ENCODE measurements around the gene ANKRD33B.
"Not testable (repeated sequence)": the region's sequence is repeated elsewhere in the genome, so short reads cannot be mapped to it uniquely, and the experiment has no call there.

Gene ANKRD33B

GRCh38 chr5:10612251-10612650, 48.4 kb downstream of the ANKRD33B start:
- DNase-seq (ENCODE audit: low read depth in 3 of 3, low spot score in 1 of 3): no peak

GRCh38 chr5:10615693-10616092, 51.8 kb downstream of the ANKRD33B start:
- no peak for DNase-seq (ENCODE audit: low read depth in 3 of 3, low spot score in 1 of 3)

DNA sequence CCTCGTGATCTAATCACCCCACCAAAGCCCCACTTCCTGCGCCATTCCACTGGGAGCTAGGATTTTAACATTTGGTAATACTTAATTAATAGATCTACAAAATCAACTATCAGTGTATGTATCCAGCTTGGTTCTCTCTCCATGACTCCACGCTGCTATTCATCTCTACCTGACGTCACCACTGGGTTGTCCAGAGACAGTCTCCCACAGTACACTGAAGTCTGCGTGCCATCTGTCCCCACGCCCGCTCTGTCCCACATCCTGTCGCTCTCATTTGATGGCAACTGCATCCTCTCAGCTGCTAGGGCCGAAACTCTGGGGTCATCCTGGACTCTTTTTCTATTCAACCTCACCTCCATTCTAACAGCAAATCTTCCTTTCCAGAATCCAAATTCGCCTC, 53.2 kb downstream of the ANKRD33B start:
- no peak for DNase-seq (ENCODE audit: low read depth in 3 of 3, low spot score in 1 of 3)

DNA sequence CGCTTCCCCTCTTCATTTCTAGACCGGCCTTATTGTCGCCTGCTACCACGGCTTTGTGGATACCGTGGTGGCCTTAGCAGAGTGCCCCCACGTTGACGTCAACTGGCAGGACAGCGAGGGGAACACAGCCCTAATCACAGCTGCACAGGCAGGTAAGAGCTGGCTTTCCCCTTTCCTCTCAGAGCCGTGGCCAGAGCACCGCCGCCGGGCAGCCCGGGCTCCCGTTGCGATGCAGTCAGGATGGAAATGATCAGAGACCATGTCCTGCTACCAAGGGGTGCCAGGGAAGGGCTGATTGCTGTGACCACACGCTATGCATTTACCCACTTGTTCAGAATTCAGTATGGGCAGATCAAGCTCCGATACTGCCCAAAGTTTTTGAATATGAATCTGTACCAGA, 54.4 kb downstream of the ANKRD33B start:
- DNase-seq (ENCODE audit: low read depth in 3 of 3, low spot score in 1 of 3): no peak

- DNase-seq (ENCODE audit: low read depth in 3 of 3, low spot score in 1 of 3): no peak
Observed at GRCh38 chr5:10619649-10620048, 55.8 kb downstream of the ANKRD33B start.

DNA sequence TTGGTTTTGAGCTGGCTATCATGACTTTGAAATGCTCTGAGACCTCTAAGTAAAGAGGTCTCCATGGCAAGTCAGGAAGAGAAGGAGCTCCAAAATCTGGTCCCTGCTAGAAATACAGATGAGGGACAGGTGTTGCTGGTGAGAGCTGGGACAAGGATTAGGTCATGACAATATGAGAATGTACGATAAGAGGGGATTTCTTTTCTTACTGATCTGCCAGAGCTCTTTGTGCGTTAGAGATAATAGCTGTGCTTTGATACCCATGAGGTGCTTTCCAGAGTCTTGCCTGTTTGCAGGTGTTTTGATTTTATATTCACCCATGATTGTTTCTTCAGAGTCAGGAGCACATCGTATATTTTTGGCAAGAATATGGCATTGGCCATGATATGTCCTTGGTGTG, 56.5 kb downstream of the ANKRD33B start:
- no peak for DNase-seq (ENCODE audit: low read depth in 3 of 3, low spot score in 1 of 3)

- no peak for DNase-seq (ENCODE audit: low read depth in 3 of 3, low spot score in 1 of 3)
Observed at GRCh38 chr5:10621832-10622231, 58.0 kb downstream of the ANKRD33B start.

DNA sequence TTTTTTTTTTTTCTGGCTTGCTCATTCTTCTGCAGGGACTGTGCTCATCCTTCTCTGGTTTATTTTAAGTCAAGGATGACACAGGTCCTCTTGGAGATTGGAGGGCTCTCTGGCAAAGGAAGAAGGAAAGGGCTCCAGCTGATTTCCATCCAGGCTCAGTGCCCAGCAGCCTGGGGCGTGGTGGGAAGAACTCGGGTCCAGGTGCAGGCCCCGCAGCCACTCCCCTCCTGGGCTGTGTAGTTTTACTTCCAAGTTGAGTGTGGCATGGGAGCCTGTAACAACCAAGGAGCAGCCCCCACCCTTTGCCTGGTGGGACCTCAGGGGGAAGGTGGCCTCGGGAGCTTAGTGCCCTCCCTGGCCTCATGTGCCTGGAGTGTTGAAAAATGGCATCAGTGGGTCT, 58.9 kb downstream of the ANKRD33B start:
- no peak for DNase-seq (ENCODE audit: low read depth in 3 of 3, low spot score in 1 of 3)

DNA sequence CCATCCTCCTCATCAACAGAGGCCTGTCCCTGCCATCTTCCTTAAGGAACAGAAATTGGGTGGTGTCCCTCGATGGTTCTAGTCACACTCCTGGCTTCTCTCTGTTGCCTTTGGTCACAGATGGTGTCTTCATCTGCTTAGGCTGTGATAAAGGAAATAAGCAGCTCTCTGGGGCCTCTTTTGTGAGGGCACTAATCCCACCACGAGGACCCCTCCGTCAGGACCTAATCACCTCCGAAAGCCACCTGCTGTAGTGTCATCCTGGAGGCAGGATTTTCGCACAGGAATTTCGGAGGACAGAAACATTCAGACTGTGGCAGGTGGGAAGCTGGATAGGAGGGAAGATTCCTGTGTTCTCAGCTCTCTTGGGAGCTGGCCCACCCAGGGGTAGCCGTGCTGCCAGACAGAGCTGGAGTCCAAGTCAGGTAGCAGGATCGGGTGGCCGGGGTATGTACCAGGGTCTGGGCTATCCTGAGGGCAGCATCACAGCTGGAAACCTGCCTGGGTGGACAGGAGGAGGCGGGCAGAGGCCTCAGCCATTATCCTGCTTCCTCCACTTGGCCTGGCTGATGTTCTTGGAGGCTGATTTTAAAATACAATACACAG, 59.5 kb downstream of the ANKRD33B start:
- DNase-seq (ENCODE audit: low read depth in 3 of 3, low spot score in 1 of 3): no peak

GRCh38 chr5:10624206-10624605, 60.3 kb downstream of the ANKRD33B start:
- no peak for DNase-seq (ENCODE audit: low read depth in 3 of 3, low spot score in 1 of 3)

GRCh38 chr5:10624679-10625078, 60.8 kb downstream of the ANKRD33B start:
- DNase-seq (ENCODE audit: low read depth in 3 of 3, low spot score in 1 of 3): no peak

DNA sequence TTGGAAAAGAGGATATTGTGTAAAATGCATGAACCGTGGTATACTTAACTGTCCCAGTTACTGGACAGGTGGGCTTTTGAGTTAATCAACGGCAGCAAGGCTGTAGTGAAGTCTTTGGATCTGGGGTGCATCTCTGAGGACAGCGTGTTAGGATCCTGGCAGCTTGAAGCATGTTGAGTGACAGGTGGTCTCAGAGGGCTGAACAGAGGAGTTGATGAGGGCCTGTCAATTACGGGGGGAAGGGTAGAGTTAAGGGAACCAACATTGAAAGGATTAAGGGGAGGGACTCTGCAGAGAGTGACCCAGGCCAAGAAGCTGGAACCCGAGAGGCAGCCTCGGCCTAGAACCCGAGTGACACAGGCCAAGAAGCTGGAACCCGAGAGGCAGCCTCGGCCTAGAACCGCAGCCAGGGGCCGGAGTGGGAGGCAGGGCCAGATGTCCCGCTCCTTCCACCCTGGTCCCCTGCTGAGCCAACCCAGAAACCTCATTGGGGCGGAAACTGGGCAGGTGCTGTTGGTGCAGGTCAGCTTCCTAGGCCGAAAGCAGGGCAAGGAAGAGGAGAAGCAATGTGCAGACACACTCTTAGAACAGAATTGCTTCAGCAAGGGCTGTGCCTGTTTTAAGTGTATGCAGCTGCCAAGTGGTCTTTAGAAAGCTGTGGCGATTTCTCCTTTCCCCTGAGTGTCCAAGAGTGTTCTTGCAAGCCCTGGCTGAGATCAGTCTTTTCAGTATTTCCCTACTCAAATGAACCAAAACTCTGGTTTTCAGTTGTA, 62.0 kb downstream of the ANKRD33B start:
- DNase-seq (ENCODE audit: low read depth in 3 of 3, low spot score in 1 of 3): no peak

- DNase-seq (ENCODE audit: low read depth in 3 of 3, low spot score in 1 of 3): no peak
Observed at GRCh38 chr5:10626473-10627013, 62.7 kb downstream of the ANKRD33B start.

GRCh38 chr5:10627160-10627701, 63.4 kb downstream of the ANKRD33B start:
- DNase-seq (ENCODE audit: low read depth in 3 of 3, low spot score in 1 of 3): no peak

DNA sequence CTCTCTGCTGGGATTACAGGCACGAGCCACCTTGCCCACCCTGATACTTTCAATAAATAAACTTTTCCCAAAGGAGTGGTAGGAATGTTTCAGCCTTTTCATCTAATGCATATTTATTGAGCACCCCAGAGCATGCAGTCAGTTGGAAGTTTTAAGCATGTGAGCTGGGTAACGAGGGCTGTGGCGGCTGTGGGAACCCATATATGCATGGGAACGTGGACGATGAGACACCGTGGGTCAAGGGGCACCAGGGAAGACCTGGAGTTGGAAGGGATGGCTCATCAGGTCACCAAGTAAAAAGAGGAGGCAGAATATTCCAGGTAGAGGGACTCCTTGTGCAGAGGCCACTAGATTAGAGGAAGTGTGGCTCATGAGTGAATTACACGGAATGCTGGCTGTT, 64.7 kb downstream of the ANKRD33B start:
- no peak for DNase-seq (ENCODE audit: low read depth in 3 of 3, low spot score in 1 of 3)

DNA sequence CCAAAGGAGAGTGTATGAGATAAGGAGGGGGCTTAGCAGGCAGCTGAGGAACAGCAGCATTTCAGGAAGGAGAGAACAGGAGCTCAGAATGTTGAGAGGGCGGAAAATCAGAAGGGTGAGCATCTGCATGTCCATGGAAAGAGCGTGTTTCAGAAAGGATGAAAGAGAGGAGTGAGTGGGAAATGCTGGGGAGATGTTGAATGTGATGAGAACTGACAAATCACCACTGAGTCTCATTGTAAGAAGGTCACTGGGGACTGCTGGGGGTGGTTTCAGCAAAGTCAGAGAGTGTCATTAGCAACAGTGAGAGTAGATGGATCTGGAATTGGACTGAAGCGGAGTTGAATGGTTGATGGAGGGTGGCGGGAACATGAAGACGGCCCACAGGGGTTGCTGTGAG, 65.8 kb downstream of the ANKRD33B start:
- DNase-seq (ENCODE audit: low read depth in 3 of 3, low spot score in 1 of 3): no peak

DNA sequence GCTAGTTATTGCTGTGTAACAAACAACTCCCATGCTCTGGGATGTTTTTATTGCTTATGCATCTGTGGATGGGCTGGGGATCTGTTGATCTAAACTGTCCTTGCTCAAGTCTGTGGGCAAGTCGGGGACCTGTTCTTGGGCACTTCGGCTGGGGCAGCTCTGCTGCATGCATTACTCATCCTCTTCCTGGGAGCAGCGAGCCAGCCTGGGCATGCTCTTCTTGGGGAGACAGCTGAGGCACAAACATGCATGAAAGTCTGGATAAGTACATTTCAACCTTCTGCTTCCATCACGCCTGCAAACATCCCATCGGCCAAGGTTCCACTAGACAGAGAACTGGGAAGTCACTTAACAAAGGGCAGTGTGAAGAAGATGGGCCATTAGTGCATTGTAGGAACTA, 66.3 kb downstream of the ANKRD33B start:
- DNase-seq (ENCODE audit: low read depth in 3 of 3, low spot score in 1 of 3): no peak

DNA sequence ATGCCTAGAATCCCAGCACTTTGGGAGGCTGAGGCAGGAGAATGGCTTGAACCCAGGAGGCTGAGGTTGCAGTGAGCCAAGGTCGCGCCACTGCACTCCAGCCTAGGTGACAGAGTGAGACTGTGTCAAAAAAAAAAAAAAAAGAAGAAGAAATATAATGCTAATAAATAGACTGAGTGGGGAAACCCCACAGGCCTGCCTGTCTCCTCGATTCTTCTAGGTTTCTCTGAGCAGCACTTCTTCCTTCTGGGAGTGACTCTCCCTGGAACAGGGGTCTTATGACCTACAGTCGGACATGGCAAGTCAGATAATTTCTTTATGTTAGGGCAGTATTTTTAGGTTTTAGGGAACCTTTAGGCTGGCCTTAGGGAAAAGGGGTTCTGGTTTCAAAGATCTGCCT, 66.9 kb downstream of the ANKRD33B start:
- not testable (repeated sequence) for DNase-seq (ENCODE audit: low read depth in 3 of 3, low spot score in 1 of 3)

- DNase-seq (ENCODE audit: low read depth in 3 of 3, low spot score in 1 of 3): no peak
Observed at GRCh38 chr5:10631316-10631996, 67.6 kb downstream of the ANKRD33B start.

GRCh38 chr5:10632110-10632761, 68.4 kb downstream of the ANKRD33B start:
- DNase-seq (ENCODE audit: low read depth in 3 of 3, low spot score in 1 of 3): peak in 1 of 3 donors; percentile 15

All from stimulated activated CD4-positive, alpha-beta T cell treated with anti-CD3 and anti-CD28 coated beads, TNF-alpha, amount 100 ng/mL, for 1 hour (primary cell).